HG03575 (cell line): Measurements from ENCODE around the gene AHCYL2.
"Not testable (repeated sequence)": the region's sequence is repeated elsewhere in the genome, so short reads cannot be mapped to it uniquely, and the experiment has no call there.

ENCODE experiments used
- ATAC-seq: cut with Tn5 transposase; IDR thresholded peaks from one replicate; pipeline ENCODE4 v1.9.1; 2021; ENCODE audit not compliant: unreplicated experiment, insufficient number of reproducible peaks, low FRiP score; ENCODE audit errors: extremely low read depth

AHCYL2 gene

DNA sequence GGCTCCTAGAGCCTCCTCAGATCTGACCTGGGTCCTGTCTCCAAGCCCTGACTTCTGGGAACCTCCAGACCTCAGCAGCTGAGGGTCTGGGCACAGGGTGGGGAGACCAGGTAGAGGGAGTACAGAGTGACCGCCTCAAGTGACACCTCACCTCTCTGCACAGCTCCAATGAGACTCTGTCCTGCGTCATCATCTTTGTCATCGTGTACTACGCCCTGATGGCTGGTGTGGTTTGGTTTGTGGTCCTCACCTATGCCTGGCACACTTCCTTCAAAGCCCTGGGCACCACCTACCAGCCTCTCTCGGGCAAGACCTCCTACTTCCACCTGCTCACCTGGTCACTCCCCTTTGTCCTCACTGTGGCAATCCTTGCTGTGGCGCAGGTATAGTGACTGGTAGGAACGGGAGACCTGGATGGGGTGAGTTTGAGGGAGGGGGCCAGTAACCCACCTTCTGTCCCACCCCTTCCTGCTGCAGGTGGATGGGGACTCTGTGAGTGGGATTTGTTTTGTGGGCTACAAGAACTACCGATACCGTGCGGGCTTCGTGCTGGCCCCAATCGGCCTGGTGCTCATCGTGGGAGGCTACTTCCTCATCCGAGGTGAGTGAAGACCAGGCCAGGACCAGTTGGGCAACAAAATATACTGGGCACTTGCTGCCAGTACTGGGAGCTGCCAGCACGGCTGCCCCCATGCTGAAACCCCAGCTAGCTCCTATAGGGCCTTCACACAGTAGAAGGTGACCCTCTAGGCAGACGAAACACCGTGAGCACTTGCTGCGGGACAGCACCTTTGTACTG lies 18.6 kb upstream of the AHCYL2 start:
- no peak for ATAC-seq

GRCh38 chr7:129208667-129209066 lies 16.2 kb upstream of the AHCYL2 start:
- ATAC-seq: no peak

- no peak for ATAC-seq
These were observed 15.5 kb upstream of the AHCYL2 start for GRCh38 chr7:129209067-129209926.

- no peak for ATAC-seq
These were observed 14.4 kb upstream of the AHCYL2 start for GRCh38 chr7:129210256-129210988.

GRCh38 chr7:129210989-129211312 lies 13.9 kb upstream of the AHCYL2 start:
- ATAC-seq: no peak

GRCh38 chr7:129212126-129212525 lies 12.7 kb upstream of the AHCYL2 start:
- ATAC-seq: no peak

- ATAC-seq: no peak
These were observed 12.2 kb upstream of the AHCYL2 start for GRCh38 chr7:129212596-129212995.

DNA sequence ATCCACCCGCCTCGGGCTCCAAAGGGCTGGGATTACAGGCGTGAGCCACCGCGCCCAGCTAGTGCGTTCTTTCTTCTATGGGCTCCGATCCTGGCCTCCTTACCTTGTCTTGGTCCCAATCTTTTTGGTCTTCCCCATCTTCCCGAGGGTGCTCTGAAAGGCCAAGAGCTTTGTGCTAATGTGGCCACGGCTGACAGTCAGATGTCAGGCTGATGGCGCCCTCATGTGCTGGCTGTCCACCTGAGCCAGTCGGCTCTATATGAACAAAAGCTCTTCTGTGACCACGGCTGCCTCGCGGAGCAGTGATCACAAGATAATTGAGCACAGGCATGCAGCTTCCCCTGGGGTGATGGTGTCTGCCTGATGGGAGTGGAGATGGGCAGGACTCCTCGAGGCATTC lies 11.0 kb upstream of the AHCYL2 start:
- no peak for ATAC-seq

DNA sequence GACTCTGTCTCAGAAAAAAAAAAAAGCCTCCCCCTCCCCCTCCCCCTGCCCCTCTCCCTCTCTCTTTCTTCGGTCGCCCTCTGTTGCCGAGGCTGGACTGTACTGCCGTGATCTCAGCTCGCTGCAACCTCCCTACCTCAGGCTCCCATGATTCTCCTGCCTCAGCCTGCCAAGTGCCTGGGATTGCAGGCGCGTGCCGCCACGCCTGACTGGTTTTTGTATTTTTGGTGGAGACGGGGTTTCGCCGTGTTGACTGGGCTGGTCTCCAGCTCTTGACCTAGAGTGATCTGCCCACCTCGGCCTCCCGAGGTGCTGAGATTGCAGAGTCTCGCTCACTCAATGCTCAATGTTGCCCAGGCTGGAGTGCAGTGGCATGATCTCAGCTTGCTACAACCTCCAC lies 9.1 kb upstream of the AHCYL2 start:
- not testable (repeated sequence) for ATAC-seq

- not testable (repeated sequence) for ATAC-seq
These were observed 8.6 kb upstream of the AHCYL2 start for GRCh38 chr7:129216101-129216715.

DNA sequence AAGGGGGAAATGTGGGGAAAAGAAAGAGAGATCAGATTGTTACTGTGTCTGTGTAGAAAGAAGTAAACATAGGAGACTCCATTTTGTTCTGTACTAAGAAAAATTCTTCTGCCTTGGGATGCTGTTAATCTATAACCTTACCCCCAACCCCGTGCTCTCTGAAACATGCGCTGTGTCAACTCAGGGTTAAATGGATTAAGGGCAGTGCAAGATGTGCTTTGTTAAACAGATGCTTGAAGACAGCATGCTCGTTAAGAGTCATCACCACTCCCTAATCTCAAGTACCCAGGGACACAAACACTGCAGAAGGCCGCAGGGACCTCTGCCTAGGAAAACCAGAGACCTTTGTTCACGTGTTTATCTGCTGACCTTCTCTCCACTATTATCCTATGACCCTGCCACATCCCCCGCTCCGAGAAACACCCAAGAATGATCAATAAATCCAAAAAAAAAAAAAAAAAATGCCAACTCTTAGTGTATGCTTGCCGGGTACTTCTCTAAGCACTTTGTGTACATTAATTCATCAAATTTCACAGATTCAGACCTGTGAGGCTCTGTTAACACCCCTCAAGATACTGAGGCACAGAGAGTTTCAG lies 7.9 kb upstream of the AHCYL2 start:
- ATAC-seq: not testable (repeated sequence)

GRCh38 chr7:129218514-129219062 lies 6.2 kb upstream of the AHCYL2 start:
- ATAC-seq: no peak

DNA sequence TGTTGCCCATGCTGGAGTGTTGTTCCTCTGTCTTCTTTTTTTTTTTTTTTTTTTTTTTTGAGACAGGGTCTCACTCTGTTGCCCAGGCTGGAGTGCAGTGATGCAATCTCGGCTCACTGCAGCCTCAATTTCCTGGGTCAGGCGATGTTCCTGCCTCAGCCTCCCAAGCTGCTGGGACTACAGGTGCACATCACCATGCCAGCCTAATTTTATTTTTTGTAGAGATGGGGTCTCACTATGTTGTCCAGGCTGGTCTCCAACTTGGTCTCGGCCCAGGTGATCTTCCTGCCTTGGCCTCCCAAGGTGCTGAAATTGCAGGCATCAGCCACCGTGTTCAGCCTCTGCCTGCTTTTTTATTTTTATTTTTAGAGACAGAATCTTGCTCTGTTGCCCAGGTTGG lies 5.7 kb upstream of the AHCYL2 start:
- not testable (repeated sequence) for ATAC-seq

DNA sequence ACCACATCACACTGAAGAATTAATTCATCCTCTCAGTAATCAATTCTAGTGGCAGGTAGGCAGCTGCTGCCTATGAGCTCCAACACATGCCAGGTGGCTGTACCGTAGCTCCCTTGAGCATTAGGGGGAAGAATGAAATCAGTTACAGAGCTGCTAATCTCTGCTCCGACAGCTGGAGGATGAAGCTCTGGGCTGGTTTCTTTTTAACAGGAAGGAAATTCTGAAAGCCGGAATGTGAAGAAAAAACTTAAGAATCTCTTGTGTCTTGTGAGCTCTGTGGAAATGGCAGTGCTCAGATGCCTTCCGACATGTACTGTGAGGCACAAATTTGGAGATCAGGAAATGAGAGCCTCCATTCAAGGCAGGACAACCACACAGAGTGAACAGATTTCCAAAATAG lies 2.8 kb upstream of the AHCYL2 start:
- ATAC-seq: no peak

DNA sequence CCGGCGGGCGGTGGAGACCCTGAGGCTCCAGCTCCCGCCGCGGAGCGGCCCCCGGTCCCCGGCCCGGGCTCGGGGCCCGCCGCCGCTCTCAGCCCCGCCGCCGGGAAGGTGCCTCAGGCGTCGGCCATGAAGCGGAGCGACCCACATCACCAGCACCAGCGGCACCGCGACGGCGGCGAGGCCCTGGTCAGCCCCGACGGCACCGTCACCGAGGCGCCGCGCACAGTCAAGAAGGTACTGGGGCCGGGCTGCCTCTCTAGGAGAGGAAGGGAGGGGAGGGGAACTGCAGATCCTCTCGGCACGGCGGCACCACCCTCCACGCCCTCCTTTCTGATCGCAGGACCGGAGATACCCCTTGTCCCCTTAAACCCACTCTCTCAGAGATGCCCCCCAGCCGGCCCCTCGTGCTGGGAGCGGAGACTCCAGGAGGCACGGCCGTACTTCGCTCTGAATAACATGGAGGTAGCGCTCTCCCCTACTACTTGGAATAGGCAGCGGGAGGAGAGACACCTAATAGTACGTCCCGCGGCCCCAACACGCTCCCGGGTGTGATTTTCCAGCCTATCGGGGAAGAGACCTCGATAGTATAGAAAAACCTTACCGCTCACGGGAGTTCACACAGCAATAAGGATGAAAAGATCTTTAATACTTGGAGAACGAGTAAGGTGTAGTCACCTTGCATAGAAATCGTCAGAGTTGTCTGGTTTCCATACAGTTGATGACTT lies 538 bp downstream of the AHCYL2 start:
- peak; percentile 6 for ATAC-seq

GRCh38 chr7:129225931-129226572 lies 1.2 kb downstream of the AHCYL2 start:
- no peak for ATAC-seq
